H9 (cell line): Measurements from ENCODE around the gene KIF5C. TPM values are rescaled to one million over a fixed set of nuclear protein-coding genes. Genes with fewer than 3 reads are reported as not detected.

ENCODE experiments used
- DNase-seq: peaks from one replicate; pipeline ENCODE4 v3.0.0-alpha.2; 2017
- H2AFZ ChIP-seq: one replicate; pipeline ENCODE4 v1.6.1; 2013; ENCODE audit warnings: mild to moderate bottlenecking, low read length, control low read depth, moderate library complexity
- H2AK5ac ChIP-seq: 2 replicates; pipeline ENCODE4 v1.6.1; 2013; ENCODE audit warnings: low read length, control low read depth, mixed read lengths; ENCODE audit not compliant: insufficient read length
- H2BK120ac ChIP-seq: one replicate; pipeline ENCODE4 v1.6.1; 2013; ENCODE audit warnings: low read depth, mild to moderate bottlenecking, low read length, control low read depth, inconsistent platforms; ENCODE audit not compliant: poor library complexity, severe bottlenecking
- H2BK12ac ChIP-seq: 2 replicates; pipeline ENCODE4 v1.6.1; 2013; ENCODE audit warnings: low read length, control low read depth, mixed read lengths, low read depth; ENCODE audit not compliant: insufficient read length
- H2BK15ac ChIP-seq: 2 replicates; pipeline ENCODE4 v1.6.1; 2013; ENCODE audit warnings: low read depth, low read length, control low read depth
- H2BK20ac ChIP-seq: one replicate; pipeline ENCODE4 v1.6.1; 2013; ENCODE audit warnings: low read depth, mild to moderate bottlenecking, low read length, control low read depth, inconsistent platforms; ENCODE audit not compliant: poor library complexity, severe bottlenecking
- H2BK5ac ChIP-seq: 2 replicates; pipeline ENCODE4 v1.6.1; 2013; ENCODE audit warnings: low read length, control low read depth, mixed read lengths; ENCODE audit not compliant: insufficient read length
- H3K14ac ChIP-seq: 2 replicates; pipeline ENCODE4 v1.6.1; 2013; ENCODE audit warnings: low read length, control low read depth; ENCODE audit not compliant: insufficient read depth
- H3K18ac ChIP-seq: 2 replicates; pipeline ENCODE4 v1.6.1; 2013; ENCODE audit warnings: low read depth, mild to moderate bottlenecking, mixed read lengths, low read length, control low read depth; ENCODE audit not compliant: insufficient read length
- H3K23ac ChIP-seq: 2 replicates; pipeline ENCODE4 v1.6.1; 2013; ENCODE audit warnings: low read length, control low read depth, mixed read lengths, low read depth; ENCODE audit not compliant: insufficient read length
- H3K23me2 ChIP-seq: 2 replicates; pipeline ENCODE4 v1.6.1; 2013; ENCODE audit warnings: low read depth, mild to moderate bottlenecking, mixed read lengths, low read length, control low read depth; ENCODE audit not compliant: insufficient read length, poor library complexity, severe bottlenecking
- H3K27ac ChIP-seq: 2 replicates; pipeline ENCODE4 v1.5.1; 2013; ENCODE audit warnings: low read length, control low read depth, mixed read lengths, low read depth; ENCODE audit not compliant: insufficient read length
- H3K27me3 ChIP-seq: 2 replicates; pipeline ENCODE4 v1.6.1; 2013; ENCODE audit warnings: low read length, control low read depth, inconsistent platforms; ENCODE audit not compliant: insufficient read depth
- H3K4ac ChIP-seq: 2 replicates; pipeline ENCODE4 v1.6.1; 2013; ENCODE audit warnings: low read depth, mild to moderate bottlenecking, control low read depth, inconsistent platforms, low read length, moderate library complexity
- H3K4me1 ChIP-seq: 2 replicates; pipeline ENCODE4 v1.6.1; 2013; ENCODE audit warnings: low read length, control low read depth, inconsistent platforms; ENCODE audit not compliant: insufficient read depth
- H3K4me2 ChIP-seq: 2 replicates; pipeline ENCODE4 v1.6.1; 2013; ENCODE audit warnings: low read length, control low read depth, mixed read lengths; ENCODE audit not compliant: insufficient read length, insufficient read depth
- H3K56ac ChIP-seq: 2 replicates; pipeline ENCODE4 v1.6.1; 2013; ENCODE audit warnings: low read depth, mild to moderate bottlenecking, mixed read lengths, low read length, control low read depth; ENCODE audit not compliant: insufficient read length
- H3K79me1 ChIP-seq: 2 replicates; pipeline ENCODE4 v1.6.1; 2013; ENCODE audit warnings: low read depth, mild to moderate bottlenecking, moderate library complexity, low read length, control low read depth, inconsistent platforms; ENCODE audit not compliant: insufficient read depth, poor library complexity, severe bottlenecking
- H3K79me2 ChIP-seq: 2 replicates; pipeline ENCODE4 v1.6.1; 2013; ENCODE audit warnings: low read length, control low read depth, inconsistent platforms; ENCODE audit not compliant: insufficient read depth
- H3K9ac ChIP-seq: 2 replicates; pipeline ENCODE4 v1.6.1; 2013; ENCODE audit warnings: low read length, control low read depth, mixed read lengths; ENCODE audit not compliant: insufficient read length; ENCODE audit errors: extremely low read depth
- H3K9me3 ChIP-seq: one replicate; pipeline ENCODE4 v1.6.1; 2013; ENCODE audit warnings: low read depth, low read length, inconsistent platforms; ENCODE audit not compliant: control insufficient read depth
- H3T11ph ChIP-seq: one replicate; pipeline ENCODE4 v1.6.1; 2013; ENCODE audit warnings: mild to moderate bottlenecking, low read length, control low read depth, inconsistent platforms
- H4K20me1 ChIP-seq: one replicate; pipeline ENCODE4 v1.6.1; 2013; ENCODE audit not compliant: control insufficient read depth, insufficient read length, insufficient read depth
- H4K5ac ChIP-seq: 2 replicates; pipeline ENCODE4 v1.6.1; 2013; ENCODE audit warnings: low read depth, mild to moderate bottlenecking, mixed read lengths, low read length, control low read depth; ENCODE audit not compliant: insufficient read length
- H4K8ac ChIP-seq: replicated peaks from 2 replicates; pipeline ENCODE4 v1.6.1; 2013; ENCODE audit warnings: low read length, control low read depth, mixed read lengths, low read depth; ENCODE audit not compliant: insufficient read length
- H4K91ac ChIP-seq: 2 replicates; pipeline ENCODE4 v1.6.1; 2013; ENCODE audit warnings: low read depth, mild to moderate bottlenecking, moderate library complexity, mixed read lengths, low read length, control low read depth; ENCODE audit not compliant: insufficient read length
- H3K27ac Mint-ChIP-seq, 3 experiments: 2 replicates in 2 of 3; 3 replicates in 1 of 3; pipeline ENCODE4 v1.8.0; 2020 to 2021; ENCODE audit warnings: mixed read lengths in 3 of 3, mild to moderate bottlenecking in 1 of 3, moderate library complexity in 1 of 3
- H3K27me3 Mint-ChIP-seq: 2 replicates; pipeline ENCODE4 v1.8.0; 2021; ENCODE audit warnings: low read depth, mild to moderate bottlenecking, moderate library complexity, mixed read lengths
- H3K36me3 Mint-ChIP-seq, 3 experiments: 2 replicates in 2 of 3; 3 replicates in 1 of 3; pipeline ENCODE4 v1.8.0; 2020 to 2021; ENCODE audit warnings: low read depth in 3 of 3, mixed read lengths in 3 of 3; ENCODE audit not compliant: insufficient read depth in 1 of 3
- H3K4me1 Mint-ChIP-seq, 2 experiments: 2 replicates each; pipeline ENCODE4 v1.8.0; 2020; ENCODE audit warnings: mixed read lengths in 2 of 2
- H3K4me3 Mint-ChIP-seq, 2 experiments: 2 replicates in 1 of 2; 3 replicates in 1 of 2; pipeline ENCODE4 v1.8.0; 2020 to 2021; ENCODE audit warnings: mild to moderate bottlenecking in 2 of 2, mixed read lengths in 2 of 2, moderate library complexity in 1 of 2
- H3K9me3 Mint-ChIP-seq, 2 experiments: 2 replicates in 1 of 2; 3 replicates in 1 of 2; pipeline ENCODE4 v1.8.0; 2020; ENCODE audit warnings: mild to moderate bottlenecking in 2 of 2, mixed read lengths in 2 of 2, moderate library complexity in 1 of 2
- CTCF ChIP-seq: fragments of 200-600 bp; sonication (generic); conservative IDR thresholded peaks from 3 replicates; pipeline ENCODE4 v1.8.0; 2021; ENCODE audit warnings: antibody characterized with exemption, mild to moderate bottlenecking
- WGBS: extraction: QIAGEN DNeasy Blood & Tissue Kit; methylation state at CpG from one replicate; pipeline ENCODE4 v1.1.7; 2013; ENCODE audit warnings: missing lambda C conversion rate, low lambda C conversion rate, mixed read lengths; ENCODE audit not compliant: insufficient read length; ENCODE audit errors: extremely low coverage; 5-methylcytosine and 5-hydroxymethylcytosine counted together
- total RNA-seq: library from RNA; stranded (reverse); gene quantifications from 2 replicates; pipeline ENCODE4 v1.2.1, GENCODE V29; 2021

KIF5C gene
- total RNA-seq, 1 experiment from 2014 or later = 52.9 TPM

GRCh38 chr2:148909114-148909513 lies 34.1 kb downstream of the KIF5C start:
- no peak overlapping the region for H2AFZ ChIP-seq
- H2AK5ac ChIP-seq = no peak overlapping the region
- H3K18ac ChIP-seq = no peak overlapping the region
- no peak overlapping the region for H3K14ac ChIP-seq
- H3K4me1 ChIP-seq = no peaks in the 10 kb centered on the region
- H2BK12ac ChIP-seq = no peak overlapping the region
- no peak overlapping the region for H3T11ph ChIP-seq
- no peak overlapping the region for H4K8ac ChIP-seq
- no peaks in the 10 kb centered on the region for H4K20me1 ChIP-seq
- Mint-ChIP-seq H3K9me3 (peaks cover 7 to 10% of the 10 kb centered on the region in 2 experiments; a peak in 4 of 5 replicates), H3K27me3 (no peaks in the 10 kb centered on the region), H3K4me3 (no peak overlapping the region), H3K36me3 (peaks cover 8 to 24% (median 13%) of the 10 kb centered on the region in 3 experiments), H3K27ac (peak overlapping the region in 2 of 3 experiments; percentile 65 to 74; a peak in 4 of 7 replicates), H3K4me1 (peaks cover 12 to 20% of the 10 kb centered on the region in 2 experiments)
- TF ChIP-seq CTCF = no peak
- H3K79me1 ChIP-seq = no peaks in the 10 kb centered on the region
- no peak overlapping the region for H4K91ac ChIP-seq
- H3K23ac ChIP-seq = no peak overlapping the region
- no peak overlapping the region for H3K4me2 ChIP-seq
- no peak overlapping the region for H4K5ac ChIP-seq
- no peak overlapping the region for H2BK120ac ChIP-seq
- WGBS = no CpG with 5 or more reads among the region's 8 CpGs
- H3K4ac ChIP-seq = no peak overlapping the region
- H3K27ac ChIP-seq = no peak overlapping the region
- no peak overlapping the region for H3K9ac ChIP-seq
- no peaks in the 10 kb centered on the region for H3K9me3 ChIP-seq
- H2BK5ac ChIP-seq = no peak overlapping the region
- no peaks in the 10 kb centered on the region for H3K27me3 ChIP-seq
- peak; percentile 42 for DNase-seq
- no peak overlapping the region for H2BK20ac ChIP-seq
- no peak overlapping the region for H2BK15ac ChIP-seq
- H3K23me2 ChIP-seq = no peaks in the 10 kb centered on the region
- no peak overlapping the region for H3K56ac ChIP-seq
- H3K79me2 ChIP-seq = peaks cover 5% of the 10 kb centered on the region; the same call in 1 of the 2 replicates
